HCT116 (cell line): ENCODE measurements around the gene EPS15. TPM values are rescaled to one million over a fixed set of nuclear protein-coding genes. Genes with fewer than 3 reads are reported as not detected.

Experiments used
- ATAC-seq: fragments of 200-7000 bp; cut with Tn5 transposase; 2 replicates; pipeline ENCODE4 v1.9.1; 2020; ENCODE audit warnings: mild to moderate bottlenecking, moderate library complexity
- BruUV-seq: library from RNA; stranded (reverse); fragments of 400-500 nt; replicated peaks from 2 replicates; lab custom pipeline; 2021; lab: Mats Ljungman, UMichigan
- CTCF ChIA-PET: fragments of 300-600 bp; sonication (Branson Sonifier 250); formaldehyde crosslinking; loops from one replicate; lab custom pipeline; 2021; ENCODE audit warnings: antibody characterized with exemption; lab: Charles Lee
- POLR2A ChIA-PET: fragments of 300-600, 350-600 bp; sonication (Branson Sonifier 250); formaldehyde crosslinking; loops from one replicate; lab custom pipeline; 2021; ENCODE audit warnings: antibody characterized with exemption; lab: Charles Lee
- RAD21 ChIA-PET, 2 experiments: fragments of 300-600 bp; sonication (Branson Sonifier 250); formaldehyde crosslinking; loops; one replicate each; lab custom pipeline; 2023; ENCODE audit warnings: low total read pairs in 2 of 2; ENCODE audit not compliant: uncharacterized antibody in 2 of 2, unreplicated experiment in 2 of 2, low non-redundant PET in 1 of 2; lab: Charles Lee
- DNase-seq: peaks from one replicate; pipeline ENCODE4 v3.0.0-alpha.2; 2010; ENCODE audit warnings: low read depth, low spot score
- H2AFZ ChIP-seq: fragments of 200-600 bp; shearing (Covaris generic), sonication (generic); 2 replicates; pipeline ENCODE4 v1.6.1; 2017; ENCODE audit warnings: low read depth, mixed run types, mixed read lengths, antibody characterized with exemption, low read length; ENCODE audit not compliant: poor library complexity, severe bottlenecking
- H3K27ac ChIP-seq: 2 replicates; pipeline ENCODE4 v1.5.1; 2012; ENCODE audit warnings: low read depth, low read length
- H3K27me3 ChIP-seq: fragments of 200-600 bp; sonication (generic); 2 replicates; pipeline ENCODE4 v1.6.1; 2016; ENCODE audit warnings: mixed run types, low read length, mixed read lengths; ENCODE audit not compliant: insufficient read depth
- H3K36me3 ChIP-seq, 2 experiments: fragments of 200-500 bp in 1 of 2; fragments of 200-600 bp in 1 of 2; sonication (Bioruptor generic) in 1 of 2; sonication (generic) in 1 of 2; 2 replicates each; pipeline versions ENCODE4 v1.5.1 to v1.6.1; 2014 to 2016; ENCODE audit warnings: low read length in 2 of 2, inconsistent platforms in 1 of 2, mixed read lengths in 1 of 2, mixed run types in 1 of 2; ENCODE audit not compliant: insufficient read depth in 2 of 2, control insufficient read depth in 1 of 2
- H3K4me1 ChIP-seq, 2 experiments: fragments of 200-600 bp in 1 of 2; sonication (generic) in 1 of 2; 2 replicates each; pipeline versions ENCODE4 v1.5.1 to v1.6.1; 2012 to 2017; ENCODE audit warnings: low read length in 2 of 2, inconsistent platforms in 1 of 2, mild to moderate bottlenecking in 1 of 2, mixed read lengths in 1 of 2, mixed run types in 1 of 2, moderate library complexity in 1 of 2; ENCODE audit not compliant: insufficient read depth in 2 of 2, control insufficient read depth in 1 of 2
- H3K4me2 ChIP-seq: fragments of 200-600 bp; sonication (generic); 2 replicates; pipeline ENCODE4 v1.6.1; 2017; ENCODE audit warnings: mixed run types, low read length, mixed read lengths
- H3K4me3 ChIP-seq, 2 experiments: fragments of 200-600 bp in 1 of 2; sonication (generic) in 1 of 2; replicated peaks in 1 of 2; 2 replicates each; pipeline ENCODE4 v1.5.1; 2011 to 2016; ENCODE audit warnings: low read length in 2 of 2, control low read depth in 1 of 2, low read depth in 1 of 2, mild to moderate bottlenecking in 1 of 2, mixed read lengths in 1 of 2, mixed run types in 1 of 2
- H3K79me2 ChIP-seq: fragments of 200-600 bp; sonication (generic); 2 replicates; pipeline ENCODE4 v1.6.1; 2017; ENCODE audit warnings: mild to moderate bottlenecking, mixed run types, low read length, moderate library complexity, mixed read lengths; ENCODE audit not compliant: insufficient read depth
- H3K9ac ChIP-seq: fragments of 200-600 bp; sonication (generic); 2 replicates; pipeline ENCODE4 v1.6.1; 2016; ENCODE audit warnings: low read length, mixed read lengths
- H3K9me2 ChIP-seq: fragments of 200-600 bp; sonication (generic), shearing (Covaris generic); 2 replicates; pipeline ENCODE4 v1.6.1; 2017; ENCODE audit warnings: mixed run types, mild to moderate bottlenecking, moderate library complexity; ENCODE audit not compliant: insufficient read depth
- H3K9me3 ChIP-seq, 2 experiments: fragments of 200-500 bp in 1 of 2; fragments of 200-600 bp in 1 of 2; sonication (Bioruptor generic) in 1 of 2; sonication (generic) in 1 of 2; 2 replicates each; pipeline ENCODE4 v1.6.1; 2014 to 2017; ENCODE audit warnings: low read length in 2 of 2, mixed read lengths in 2 of 2, inconsistent platforms in 1 of 2, low read depth in 1 of 2, mild to moderate bottlenecking in 1 of 2, mixed run types in 1 of 2, moderate library complexity in 1 of 2; ENCODE audit not compliant: control insufficient read depth in 1 of 2, insufficient read depth in 1 of 2
- H4K20me1 ChIP-seq: fragments of 200-600 bp; sonication (generic), shearing (Covaris generic); 2 replicates; pipeline ENCODE4 v1.6.1; 2017; ENCODE audit warnings: mixed run types, mild to moderate bottlenecking, moderate library complexity; ENCODE audit not compliant: insufficient read depth
- ATF3 ChIP-seq: IDR thresholded peaks from 2 replicates; pipeline ENCODE4 v1.6.1; 2012
- CBX3 ChIP-seq: IDR thresholded peaks from 2 replicates; pipeline ENCODE4 v1.6.1; 2012; ENCODE audit warnings: low read depth
- CTCF ChIP-seq, 3 experiments: fragments of 200-600 bp in 1 of 3; sonication (generic) in 1 of 3; IDR thresholded peaks in 2 of 3; conservative IDR thresholded peaks in 1 of 3; 2 replicates each; pipeline ENCODE4 v1.5.1; 2012 to 2017; ENCODE audit warnings: low read depth in 2 of 3, low read length in 2 of 3, antibody characterized with exemption in 1 of 3, borderline replicate concordance in 1 of 3, control low read depth in 1 of 3, mild to moderate bottlenecking in 1 of 3, mixed read lengths in 1 of 3, mixed run types in 1 of 3, moderate library complexity in 1 of 3; ENCODE audit not compliant: insufficient read depth in 1 of 3
- EGR1 ChIP-seq: IDR thresholded peaks from 2 replicates; pipeline ENCODE4 v1.6.1; 2012; ENCODE audit warnings: low read depth
- FOSL1 ChIP-seq: IDR thresholded peaks from 2 replicates; pipeline ENCODE4 v1.6.1; 2012; ENCODE audit warnings: low read depth
- JUND ChIP-seq: IDR thresholded peaks from 2 replicates; pipeline ENCODE4 v1.6.1; 2012
- REST ChIP-seq: IDR thresholded peaks from 2 replicates; pipeline ENCODE4 v1.6.1; 2012; ENCODE audit warnings: low read depth
- SIN3A ChIP-seq: IDR thresholded peaks from 2 replicates; pipeline ENCODE4 v1.6.1; 2012; ENCODE audit warnings: low read depth
- SRF ChIP-seq: IDR thresholded peaks from 2 replicates; pipeline ENCODE4 v1.6.1; 2012; ENCODE audit warnings: low read depth
- TCF7L2 ChIP-seq: IDR thresholded peaks from 2 replicates; pipeline ENCODE4 v1.7.0; 2011; ENCODE audit warnings: borderline replicate concordance, inconsistent platforms; ENCODE audit not compliant: insufficient read depth, insufficient read length; ENCODE audit errors: extremely low read depth
- ZBTB33 ChIP-seq: IDR thresholded peaks from 2 replicates; pipeline ENCODE4 v1.6.1; 2011; ENCODE audit warnings: mild to moderate bottlenecking, low read length, moderate library complexity; ENCODE audit not compliant: insufficient replicate concordance; ENCODE audit errors: extremely low read depth
- ZFX ChIP-seq: fragments of 450-650 bp; IDR thresholded peaks from 2 replicates; pipeline ENCODE4 v1.6.1; 2017
- ZNF274 ChIP-seq: fragments of 200-500 bp; sonication (Bioruptor generic); IDR thresholded peaks from 2 replicates; pipeline ENCODE4 v1.6.1; 2014; ENCODE audit warnings: mild to moderate bottlenecking, low read depth, low read length, inconsistent platforms
- intact Hi-C: fragments of 100-400 bp; cut with micrococcal nuclease; formaldehyde crosslinking; loops from 2 replicates; pipeline ENCODE4 v1.10.0; 2022
- total RNA-seq: library from RNA; stranded (reverse); gene quantifications from one replicate; pipeline ENCODE4 v1.2.1, GENCODE V29; 2021; ENCODE audit not compliant: unreplicated experiment
- TF ChIP-seq, protein P1 (sequence below): IDR thresholded peaks from 2 replicates; pipeline ENCODE4 v1.6.1; 2012

EPS15 gene
- total RNA-seq, 1 experiment from 2014 or later = 41.2 TPM

DNA sequence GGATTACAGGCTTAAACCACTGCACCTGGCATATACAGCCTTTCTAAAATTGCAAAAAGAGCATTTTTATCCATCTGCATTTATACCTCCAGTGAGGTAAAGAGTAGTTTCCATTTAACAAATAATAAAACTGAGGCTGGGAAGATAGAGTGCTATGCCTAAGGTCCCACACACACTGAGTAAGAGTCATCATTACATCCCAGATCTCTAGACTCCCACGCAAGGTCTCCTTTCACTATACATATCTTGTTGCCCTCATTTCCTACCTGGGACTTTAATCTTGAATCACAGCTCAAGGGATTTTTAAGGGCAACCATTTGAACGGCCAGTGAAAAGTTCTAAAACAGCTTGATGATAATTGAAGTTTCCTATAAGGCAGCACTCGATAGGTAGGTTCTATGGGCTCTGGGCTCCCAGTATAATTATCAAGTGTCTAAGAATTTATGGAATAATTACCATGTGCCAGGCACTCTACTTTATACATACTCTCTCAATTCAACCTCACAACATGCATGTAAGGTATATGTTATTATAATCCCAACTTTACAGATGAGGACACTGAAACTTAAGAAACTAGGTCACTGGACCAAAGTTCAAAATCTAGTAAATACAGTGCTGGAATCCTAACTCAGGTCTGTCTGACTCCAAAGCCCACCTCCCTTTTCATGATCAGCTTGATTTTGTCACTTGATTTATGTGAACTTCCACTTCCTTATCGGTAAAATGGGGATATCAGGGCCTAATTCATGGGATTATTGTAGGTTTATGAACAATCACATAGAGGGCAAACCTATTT lies 23.3 kb upstream of the EPS15 start:
- ATAC-seq = no peak
- CTCF ChIA-PET = no interaction called here
- no peak overlapping the region for H3K27ac ChIP-seq

More for the DNA sequence above, 23.3 kb upstream of the EPS15 start:
- no peaks in the 10 kb centered on the region for H3K9me2 ChIP-seq
- TF ChIP-seq SRF = no peak
- no peak for TF ChIP-seq FOSL1
- TF ChIP-seq SIN3A = no peak
- no peak for TF ChIP-seq ZFX
- no peak for TF ChIP-seq CBX3
- TF ChIP-seq, protein P1, sequence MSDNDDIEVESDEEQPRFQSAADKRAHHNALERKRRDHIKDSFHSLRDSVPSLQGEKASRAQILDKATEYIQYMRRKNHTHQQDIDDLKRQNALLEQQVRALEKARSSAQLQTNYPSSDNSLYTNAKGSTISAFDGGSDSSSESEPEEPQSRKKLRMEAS = no peak
- no peak for TF ChIP-seq ZBTB33
- TF ChIP-seq ATF3 = no peak
- TF ChIP-seq REST = no peak
- no peak for TF ChIP-seq JUND
- no peak for TF ChIP-seq EGR1
- no peak for TF ChIP-seq ZNF274
- TF ChIP-seq CTCF (IDR thresholded peaks at IDR 0.05 in 2 of 3, conservative IDR thresholded peaks at IDR 0.05 in 1 of 3; ENCODE audit: borderline replicate concordance in 1 of 3, insufficient read depth in 1 of 3, low read depth in 2 of 3, low read length in 2 of 3) = no peak
- no peak for TF ChIP-seq TCF7L2
- no peak for DNase-seq
- POLR2A ChIA-PET = interaction anchor here (0.9 kb wide), 1 partner anchor 29 kb away, joined by 4 read pairs; no protein-coding TSS in a partner anchor
- H3K27me3 ChIP-seq = no peaks in the 10 kb centered on the region
- H3K4me2 ChIP-seq = peak overlapping the region; percentile 58
- no peaks in the 10 kb centered on the region for H3K79me2 ChIP-seq
- H3K9me3 ChIP-seq = no peaks in the 10 kb centered on the region
- BruUV-seq = no TSS peak
- H2AFZ ChIP-seq = peak overlapping the region; percentile 13
- no peaks in the 10 kb centered on the region for H4K20me1 ChIP-seq
- intact Hi-C loops = no loop called here
- RAD21 ChIA-PET = no interaction called here
- no peak overlapping the region for H3K9ac ChIP-seq
- H3K4me3 ChIP-seq = no peak overlapping the region
- no peaks in the 10 kb centered on the region for H3K36me3 ChIP-seq
- peaks cover 19 to 53% of the 10 kb centered on the region in 2 experiments for H3K4me1 ChIP-seq
